ENCODE measurements around the gene PALM. TPM values are rescaled to one million over a fixed set of nuclear protein-coding genes. Genes with fewer than 3 reads are reported as not detected.

PALM gene
- total RNA-seq, 1 donor from 2014 or later: 42.0 TPM

DNA sequence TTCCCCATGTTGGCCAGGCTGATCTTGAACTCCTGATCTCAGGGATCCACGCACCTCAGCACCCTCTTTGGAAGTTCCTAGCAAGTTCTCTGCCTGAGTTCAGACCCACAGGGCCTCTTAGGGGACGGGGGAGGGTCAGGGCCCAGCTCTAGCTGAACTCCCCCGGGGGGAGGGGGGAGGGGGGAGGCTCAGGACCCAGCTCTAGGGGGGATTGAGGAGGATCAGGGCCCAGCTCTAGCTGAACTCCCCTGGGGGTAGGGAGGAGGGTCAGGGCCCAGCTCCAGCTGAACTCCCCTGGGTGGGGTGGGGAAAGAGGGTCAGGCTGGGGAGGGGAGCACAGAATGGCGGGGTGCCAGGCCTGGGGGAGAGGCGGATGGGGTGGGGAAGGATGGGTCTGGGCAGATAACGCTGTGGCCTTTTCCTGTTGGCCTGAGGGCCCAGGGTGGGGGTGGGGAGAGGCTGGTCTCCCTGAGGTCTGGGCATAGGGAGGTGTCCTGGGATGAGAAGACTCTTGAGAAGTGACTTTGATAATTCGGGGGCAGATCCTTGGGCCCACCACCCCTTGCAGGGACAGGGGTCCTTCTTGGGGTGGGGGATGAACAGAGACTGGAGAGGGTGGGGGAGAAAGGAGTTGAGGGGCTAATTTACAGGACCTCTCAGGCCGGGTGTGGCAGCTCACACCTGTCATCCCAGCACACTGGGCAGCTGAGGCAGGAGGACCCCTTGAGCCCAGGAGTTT, 83.0 kb downstream of the PALM start:
- TF ChIP-seq, protein P1, sequence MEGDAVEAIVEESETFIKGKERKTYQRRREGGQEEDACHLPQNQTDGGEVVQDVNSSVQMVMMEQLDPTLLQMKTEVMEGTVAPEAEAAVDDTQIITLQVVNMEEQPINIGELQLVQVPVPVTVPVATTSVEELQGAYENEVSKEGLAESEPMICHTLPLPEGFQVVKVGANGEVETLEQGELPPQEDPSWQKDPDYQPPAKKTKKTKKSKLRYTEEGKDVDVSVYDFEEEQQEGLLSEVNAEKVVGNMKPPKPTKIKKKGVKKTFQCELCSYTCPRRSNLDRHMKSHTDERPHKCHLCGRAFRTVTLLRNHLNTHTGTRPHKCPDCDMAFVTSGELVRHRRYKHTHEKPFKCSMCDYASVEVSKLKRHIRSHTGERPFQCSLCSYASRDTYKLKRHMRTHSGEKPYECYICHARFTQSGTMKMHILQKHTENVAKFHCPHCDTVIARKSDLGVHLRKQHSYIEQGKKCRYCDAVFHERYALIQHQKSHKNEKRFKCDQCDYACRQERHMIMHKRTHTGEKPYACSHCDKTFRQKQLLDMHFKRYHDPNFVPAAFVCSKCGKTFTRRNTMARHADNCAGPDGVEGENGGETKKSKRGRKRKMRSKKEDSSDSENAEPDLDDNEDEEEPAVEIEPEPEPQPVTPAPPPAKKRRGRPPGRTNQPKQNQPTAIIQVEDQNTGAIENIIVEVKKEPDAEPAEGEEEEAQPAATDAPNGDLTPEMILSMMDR (IDR thresholded peaks at IDR 0.05; ENCODE audit: unreplicated experiment): no peak
- Mint-ChIP-seq H3K36me3 (ENCODE audit: low read depth, unreplicated experiment) (no peaks in the 10 kb centered on the region), H3K9me3 (ENCODE audit: unreplicated experiment) (no peaks in the 10 kb centered on the region), H3K27me3 (ENCODE audit: unreplicated experiment) (peaks cover 8% of the 10 kb centered on the region), H3K4me1 (ENCODE audit: unreplicated experiment) (peaks cover 27% of the 10 kb centered on the region), H3K4me3 (ENCODE audit: unreplicated experiment) (no peak overlapping the region), H3K27ac (ENCODE audit: unreplicated experiment) (peak overlapping the region; percentile 90)
- DNase-seq (ENCODE audit: low spot score): no peak

DNA sequence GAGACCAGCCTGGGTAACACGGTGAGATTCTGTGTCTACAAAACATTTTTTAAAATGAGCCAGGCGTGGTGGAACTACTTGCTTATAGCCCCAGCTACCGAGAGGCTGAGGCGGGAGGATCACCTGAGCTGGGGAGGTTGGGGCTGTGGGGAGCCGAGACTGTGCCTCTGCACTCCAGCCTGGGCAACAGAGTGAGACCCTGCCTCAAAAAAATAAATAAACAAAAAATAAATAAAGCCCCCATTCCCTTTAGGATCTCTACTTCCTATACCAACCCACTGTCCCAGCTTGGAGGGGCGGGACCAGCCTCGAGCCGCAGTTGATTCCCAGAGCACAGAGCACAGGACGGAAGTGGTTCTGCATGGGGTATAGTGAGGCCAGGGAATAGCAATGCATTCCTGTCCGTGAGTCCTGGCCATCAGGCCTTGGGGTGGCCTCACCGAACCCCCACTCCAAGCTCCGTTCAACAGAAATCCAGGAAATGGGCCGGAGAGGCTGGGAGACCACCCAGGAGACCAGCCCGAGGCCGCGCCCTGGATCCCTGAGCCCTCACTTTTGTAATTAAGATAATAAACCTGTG, 83.7 kb downstream of the PALM start:
- H3K27ac Mint-ChIP-seq (ENCODE audit: unreplicated experiment): peak overlapping the region; percentile 90
- TF ChIP-seq, protein P1 (IDR thresholded peaks at IDR 0.05; ENCODE audit: unreplicated experiment): no peak
- H3K4me1 Mint-ChIP-seq (ENCODE audit: unreplicated experiment): peaks cover 27% of the 10 kb centered on the region
- DNase-seq (ENCODE audit: low spot score): no peak
- no peak overlapping the region for H3K4me3 Mint-ChIP-seq (ENCODE audit: unreplicated experiment)
- H3K9me3 Mint-ChIP-seq (ENCODE audit: unreplicated experiment): no peaks in the 10 kb centered on the region
- no peaks in the 10 kb centered on the region for H3K36me3 Mint-ChIP-seq (ENCODE audit: low read depth, unreplicated experiment)
- H3K27me3 Mint-ChIP-seq (ENCODE audit: unreplicated experiment): peaks cover 8% of the 10 kb centered on the region

DNA sequence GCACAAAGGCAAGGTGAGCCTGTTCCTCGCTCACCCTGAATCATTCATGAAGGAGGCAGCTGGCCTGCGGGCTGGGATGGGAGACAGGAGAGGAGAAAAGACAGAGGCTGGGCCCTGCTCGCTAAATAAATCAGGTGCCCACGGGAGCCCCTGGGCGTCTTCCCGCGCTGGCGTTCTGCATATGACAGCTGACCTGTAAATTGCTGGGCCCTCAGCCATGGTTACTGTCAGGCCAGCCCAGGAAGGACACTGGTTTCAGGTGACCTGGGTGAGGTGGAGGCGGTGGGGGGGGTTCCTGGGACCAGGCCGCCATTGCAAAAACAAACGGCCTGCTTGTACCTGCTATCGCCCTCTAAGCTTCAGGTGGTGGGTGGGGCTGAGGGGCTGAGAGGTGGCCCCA, 85.1 kb downstream of the PALM start:
- TF ChIP-seq, protein P1 (IDR thresholded peaks at IDR 0.05; ENCODE audit: unreplicated experiment): no peak
- Mint-ChIP-seq H3K27me3 (ENCODE audit: unreplicated experiment) (peaks cover 7% of the 10 kb centered on the region), H3K27ac (ENCODE audit: unreplicated experiment) (no peak overlapping the region), H3K4me1 (ENCODE audit: unreplicated experiment) (peaks cover 27% of the 10 kb centered on the region), H3K9me3 (ENCODE audit: unreplicated experiment) (no peaks in the 10 kb centered on the region), H3K36me3 (ENCODE audit: low read depth, unreplicated experiment) (peaks cover 3% of the 10 kb centered on the region), H3K4me3 (ENCODE audit: unreplicated experiment) (no peak overlapping the region)
- DNase-seq (ENCODE audit: low spot score): peak; percentile 3

DNA sequence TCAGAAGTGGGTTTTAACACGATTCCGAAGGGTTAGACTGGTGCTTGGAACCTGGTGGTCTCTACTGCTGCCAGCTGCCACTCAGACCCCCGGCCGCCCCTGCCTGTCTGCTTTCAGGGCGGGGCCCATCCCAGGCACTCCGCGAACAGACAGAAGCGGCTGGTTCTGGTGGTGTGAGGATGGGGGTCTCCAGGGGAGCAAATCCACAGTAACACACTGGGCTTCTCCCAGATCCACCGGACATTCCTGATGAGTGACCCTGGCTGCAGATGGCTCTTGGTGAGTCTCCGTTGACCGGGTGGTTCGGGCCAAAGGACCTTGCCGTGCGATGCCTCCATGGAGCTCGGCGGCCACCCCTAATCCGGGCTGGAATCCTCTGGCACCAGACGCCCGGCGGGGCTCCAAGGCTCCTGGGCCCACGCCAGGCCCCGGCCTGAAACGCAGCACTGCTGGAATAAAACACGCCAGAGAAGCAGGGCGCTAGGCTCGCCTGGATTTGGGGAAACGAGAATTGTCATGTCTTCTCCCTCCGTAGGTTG, 86.4 kb downstream of the PALM start:
- no peak overlapping the region for H3K27ac Mint-ChIP-seq (ENCODE audit: unreplicated experiment)
- H3K36me3 Mint-ChIP-seq (ENCODE audit: low read depth, unreplicated experiment): peaks cover 15% of the 10 kb centered on the region
- H3K27me3 Mint-ChIP-seq (ENCODE audit: unreplicated experiment): peaks cover 14% of the 10 kb centered on the region
- peak; percentile 9 for DNase-seq (ENCODE audit: low spot score)
- peaks cover 26% of the 10 kb centered on the region for H3K4me1 Mint-ChIP-seq (ENCODE audit: unreplicated experiment)
- no peak overlapping the region for H3K4me3 Mint-ChIP-seq (ENCODE audit: unreplicated experiment)
- TF ChIP-seq, protein P1 (IDR thresholded peaks at IDR 0.05; ENCODE audit: unreplicated experiment): no peak
- H3K9me3 Mint-ChIP-seq (ENCODE audit: unreplicated experiment): no peaks in the 10 kb centered on the region

Data from endothelial cell (in vitro differentiated cells).